Lung (tissue), 12 donors: ENCODE measurements around the gene DNAJC16. TPM values are rescaled to one million over a fixed set of nuclear protein-coding genes. Genes with fewer than 3 reads are reported as not detected.
"Not testable (repeated sequence)": the region's sequence is repeated elsewhere in the genome, so short reads cannot be mapped to it uniquely, and the experiment has no call there.

Experiments used
- ATAC-seq: fragments of 200-7000 bp; cut with Tn5 transposase; one replicate; pipeline ENCODE4 v1.9.1; 2020; ENCODE audit warnings: moderate number of reproducible peaks; ENCODE audit not compliant: insufficient read depth, low FRiP score
- DNase-seq, 3 donors: peaks; one replicate each; pipeline ENCODE4 v3.0.0-alpha.2; 2013 to 2017
- H3K27ac ChIP-seq, 2 donors: one replicate each; pipeline ENCODE4 v1.5.1; 2013; ENCODE audit warnings: mild to moderate bottlenecking in 2 of 2, moderate library complexity in 2 of 2, control low read depth in 1 of 2, inconsistent platforms in 1 of 2, low read depth in 1 of 2, low read length in 1 of 2
- H3K27me3 ChIP-seq, 3 donors: one replicate each; pipeline ENCODE4 v1.5.1; 2013; ENCODE audit warnings: low read length in 2 of 3; ENCODE audit not compliant: control insufficient read depth in 3 of 3, insufficient read depth in 3 of 3
- H3K36me3 ChIP-seq, 4 donors: one replicate each; pipeline ENCODE4 v1.5.1; 2013; ENCODE audit warnings: low read length in 4 of 4, mild to moderate bottlenecking in 1 of 4, moderate library complexity in 1 of 4; ENCODE audit not compliant: control insufficient read depth in 4 of 4, insufficient read depth in 4 of 4
- H3K4me1 ChIP-seq, 5 donors: one replicate each; pipeline ENCODE4 v1.5.1; 2013; ENCODE audit warnings: low read length in 5 of 5, mild to moderate bottlenecking in 2 of 5, moderate library complexity in 1 of 5; ENCODE audit not compliant: control insufficient read depth in 5 of 5, insufficient read depth in 5 of 5
- H3K4me3 ChIP-seq: one replicate; pipeline ENCODE4 v1.5.1; 2013; ENCODE audit warnings: mild to moderate bottlenecking, control low read depth, moderate library complexity
- H3K9ac ChIP-seq, 2 donors: one replicate each; pipeline ENCODE4 v1.5.1; 2013; ENCODE audit warnings: low read length in 2 of 2, control low read depth in 1 of 2; ENCODE audit not compliant: insufficient read depth in 1 of 2
- H3K9me3 ChIP-seq, 4 donors: one replicate each; pipeline ENCODE4 v1.5.1; 2013; ENCODE audit warnings: low read length in 3 of 4, mild to moderate bottlenecking in 1 of 4, moderate library complexity in 1 of 4; ENCODE audit not compliant: control insufficient read depth in 4 of 4, insufficient read depth in 3 of 4
- WGBS, 2 donors: extraction: QIAGEN DNeasy Blood & Tissue Kit; methylation state at CpG; one replicate each; pipeline ENCODE4 v1.1.7; 2013; 5-methylcytosine and 5-hydroxymethylcytosine counted together
- polyA plus RNA-seq, 2 donors: library from polyadenylated mRNA; stranded (reverse); fragments of 200-250 nt; gene quantifications; one replicate each; pipeline ENCODE4 v1.2.1, GENCODE V29; 2013
- total RNA-seq, 2 donors: library from RNA; depleted of rRNA in 1 of 2; stranded (reverse); fragments of >200 nt in 1 of 2; gene quantifications; one replicate each; pipeline ENCODE4 v1.2.1, GENCODE V29; 2014 to 2021
- TF ChIP-seq, protein P1 (sequence below): IDR thresholded peaks from 2 replicates; pipeline ENCODE4 v1.5.1; 2012; ENCODE audit warnings: mild to moderate bottlenecking; ENCODE audit errors: control extremely low read depth, extremely low read depth
- donor health status: control.
- donor health status: control.
- donor health status: Bipolar disorder and iron deficiency.
- donor health status: healthy.
- donor health status: DM: yes; HTN: yes; CAD: no.

DNAJC16 gene
- total and polyA plus RNA-seq, 4 donors, result 4.8 to 28.8 (median 12.8) TPM

- Histone ChIP-seq H3K4me3 (no peak overlapping the region), H3K4me1 (no peaks in the 10 kb centered on the region), H3K27me3 (no peaks in the 10 kb centered on the region), H3K36me3 (peaks cover 0 to 6% (median 2%) of the 10 kb centered on the region in 4 donors), H3K27ac (no peak overlapping the region), H3K9me3 (no peaks in the 10 kb centered on the region), H3K9ac (no peak overlapping the region)
- DNase-seq, result no peak
- TF ChIP-seq, protein P1, sequence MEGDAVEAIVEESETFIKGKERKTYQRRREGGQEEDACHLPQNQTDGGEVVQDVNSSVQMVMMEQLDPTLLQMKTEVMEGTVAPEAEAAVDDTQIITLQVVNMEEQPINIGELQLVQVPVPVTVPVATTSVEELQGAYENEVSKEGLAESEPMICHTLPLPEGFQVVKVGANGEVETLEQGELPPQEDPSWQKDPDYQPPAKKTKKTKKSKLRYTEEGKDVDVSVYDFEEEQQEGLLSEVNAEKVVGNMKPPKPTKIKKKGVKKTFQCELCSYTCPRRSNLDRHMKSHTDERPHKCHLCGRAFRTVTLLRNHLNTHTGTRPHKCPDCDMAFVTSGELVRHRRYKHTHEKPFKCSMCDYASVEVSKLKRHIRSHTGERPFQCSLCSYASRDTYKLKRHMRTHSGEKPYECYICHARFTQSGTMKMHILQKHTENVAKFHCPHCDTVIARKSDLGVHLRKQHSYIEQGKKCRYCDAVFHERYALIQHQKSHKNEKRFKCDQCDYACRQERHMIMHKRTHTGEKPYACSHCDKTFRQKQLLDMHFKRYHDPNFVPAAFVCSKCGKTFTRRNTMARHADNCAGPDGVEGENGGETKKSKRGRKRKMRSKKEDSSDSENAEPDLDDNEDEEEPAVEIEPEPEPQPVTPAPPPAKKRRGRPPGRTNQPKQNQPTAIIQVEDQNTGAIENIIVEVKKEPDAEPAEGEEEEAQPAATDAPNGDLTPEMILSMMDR, result no peak
- 87 to 96% methylated on average over 6 of the region's 6 CpGs for WGBS, 2 donors
- ATAC-seq, result no peak
These were observed 41.0 kb upstream of the DNAJC16 start for GRCh38 chr1:15485636-15486035.

GRCh38 chr1:15486844-15487610 is 39.6 kb upstream of the DNAJC16 start:
- not testable (repeated sequence) for H3K9me3 ChIP-seq, H3K36me3 ChIP-seq, H3K4me3 ChIP-seq, H3K9ac ChIP-seq, H3K27ac ChIP-seq, ATAC-seq, DNase-seq, H3K27me3 ChIP-seq, H3K4me1 ChIP-seq
- WGBS, 2 donors, result 95% methylated on average over 17 of the region's 17 CpGs

- 89 to 98% methylated on average over 3 of the region's 3 CpGs for whole genome bisulfite sequencing, 2 donors
- peaks cover 0 to 9% (median 5%) of the 10 kb centered on the region in 4 donors for H3K36me3 ChIP-seq
- ATAC-seq, result no peak
These were observed 38.3 kb upstream of the DNAJC16 start for GRCh38 chr1:15488371-15488770.

DNA sequence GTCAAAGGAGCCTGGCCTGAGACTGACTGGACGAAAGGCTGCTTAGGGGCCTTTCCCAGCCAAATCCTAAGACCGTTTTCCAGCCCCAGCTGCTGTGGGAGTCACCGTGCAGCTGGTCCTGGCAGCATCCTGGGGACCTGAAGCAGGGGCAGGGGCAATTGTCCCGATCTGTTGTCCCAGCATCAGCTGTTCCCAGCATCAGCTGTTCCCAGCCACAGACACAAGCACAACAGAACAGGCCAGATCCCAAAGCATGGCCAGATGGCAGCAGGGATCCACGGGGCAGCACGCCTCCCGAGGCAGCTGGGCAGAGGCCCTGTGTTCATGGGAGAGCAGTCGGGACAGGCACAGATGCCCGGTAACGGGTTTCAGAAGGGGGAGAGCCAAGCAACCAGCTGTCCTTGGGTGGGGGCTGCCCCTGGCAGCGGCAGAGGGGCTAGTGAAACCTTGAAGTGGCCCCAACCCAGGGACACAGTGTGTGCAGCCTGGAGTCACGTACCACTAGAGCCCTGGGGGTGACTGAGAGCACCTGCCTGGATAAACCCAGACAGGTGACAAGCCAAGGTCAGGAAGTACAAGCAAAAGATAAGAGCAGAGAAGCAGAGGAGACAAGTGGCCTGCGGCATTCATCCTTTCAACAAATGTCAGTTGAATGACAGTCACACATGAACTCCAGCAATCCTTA is 37.5 kb upstream of the DNAJC16 start:
- WGBS, 2 donors, result 86 to 95% methylated on average over 13 of the region's 13 CpGs
- H3K4me1 ChIP-seq, result no peaks in the 10 kb centered on the region
- no peak overlapping the region for H3K4me3 ChIP-seq
- no peaks in the 10 kb centered on the region for H3K27me3 ChIP-seq
- H3K9ac ChIP-seq, result no peak overlapping the region
- peaks cover 0 to 11% (median 6%) of the 10 kb centered on the region in 4 donors for H3K36me3 ChIP-seq
- H3K27ac ChIP-seq, result no peak overlapping the region
- TF ChIP-seq, protein P1, result no peak
- DNase-seq (no peak), ATAC-seq (no peak)
- peaks cover 0 to 3% (median 0%) of the 10 kb centered on the region in 4 donors for H3K9me3 ChIP-seq

More at GRCh38 chr1:15488371-15488770, 38.3 kb upstream of the DNAJC16 start:
- TF ChIP-seq, protein P1, result no peak
- Histone ChIP-seq H3K9ac (no peak overlapping the region), H3K9me3 (peaks cover 0 to 3% (median 0%) of the 10 kb centered on the region in 4 donors), H3K4me1 (no peaks in the 10 kb centered on the region), H3K27me3 (no peaks in the 10 kb centered on the region), H3K27ac (no peak overlapping the region), H3K4me3 (no peak overlapping the region)
- DNase-seq, result no peak

DNA sequence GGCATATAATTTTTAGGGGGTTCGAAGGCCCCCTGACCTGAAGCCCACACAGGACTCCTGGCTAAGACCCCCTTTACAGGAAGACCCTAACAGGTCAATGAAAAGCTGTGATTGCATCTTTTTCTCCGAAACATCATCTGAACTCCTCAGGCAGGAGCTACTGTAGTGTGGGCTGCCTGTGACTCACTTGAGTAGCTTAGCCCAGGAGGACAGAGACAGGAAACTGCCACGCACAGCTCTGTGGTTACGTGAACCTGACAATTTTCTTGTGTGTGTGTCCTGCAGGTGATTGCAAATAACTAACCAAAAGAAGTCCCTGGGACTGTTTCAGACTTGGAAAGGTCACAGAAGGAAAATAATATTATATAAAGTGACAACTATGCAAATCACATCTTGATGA is 35.6 kb upstream of the DNAJC16 start:
- not testable (repeated sequence) for ATAC-seq, H3K9ac ChIP-seq

More for the DNA sequence above, 35.6 kb upstream of the DNAJC16 start:
- 82 to 90% methylated on average over 4 of the region's 4 CpGs for WGBS, 2 donors
- not testable (repeated sequence) for H3K9me3 ChIP-seq, H3K4me1 ChIP-seq, H3K27me3 ChIP-seq, H3K27ac ChIP-seq, DNase-seq, H3K4me3 ChIP-seq
- peaks cover 0 to 19% (median 8%) of the 10 kb centered on the region in 4 donors for H3K36me3 ChIP-seq
